ENCODE measurements around the gene PRKCZ. TPM values are rescaled to one million over a fixed set of nuclear protein-coding genes. Genes with fewer than 3 reads are reported as not detected.
A peak's percentile ranks its signal among the peaks of the same experiment; 100 is the strongest.

The PRKCZ gene
- polyA plus RNA-seq, 1 donor: 68.6 TPM

GRCh38 chr1:2045468-2046173 is 4.6 kb upstream of the PRKCZ start:
- no CpG with 5 or more reads among the region's 15 CpGs for WGBS (ENCODE audit: insufficient coverage, low lambda C conversion rate)
- no peaks in the 10 kb centered on the region for H3K36me3 ChIP-seq (ENCODE audit: control insufficient read depth, insufficient read depth, low read length)
- H3K27me3 ChIP-seq (ENCODE audit: control insufficient read depth, insufficient read depth, low read length): peaks cover 9% of the 10 kb centered on the region
- H3K27ac ChIP-seq (ENCODE audit: low read length): peak overlapping the region; percentile 99
- no peaks in the 10 kb centered on the region for H3K9me3 ChIP-seq (ENCODE audit: control insufficient read depth, low read depth, low read length)
- peak in 1 of 2 donors; percentile 39 for DNase-seq
- peaks cover 57% of the 10 kb centered on the region for H3K4me1 ChIP-seq (ENCODE audit: control insufficient read depth, insufficient read depth, low read length)
- H3K4me3 ChIP-seq (ENCODE audit: low read length): no peak overlapping the region

GRCh38 chr1:2046174-2046917 is 3.9 kb upstream of the PRKCZ start:
- peak overlapping the region; percentile 23 for H3K4me3 ChIP-seq (ENCODE audit: low read length)
- no CpG with 5 or more reads among the region's 20 CpGs for WGBS (ENCODE audit: insufficient coverage, low lambda C conversion rate)
- no peaks in the 10 kb centered on the region for H3K36me3 ChIP-seq (ENCODE audit: control insufficient read depth, insufficient read depth, low read length)
- H3K27me3 ChIP-seq (ENCODE audit: control insufficient read depth, insufficient read depth, low read length): peaks cover 15% of the 10 kb centered on the region
- peak overlapping the region; percentile 99 for H3K27ac ChIP-seq (ENCODE audit: low read length)
- peaks cover 57% of the 10 kb centered on the region for H3K4me1 ChIP-seq (ENCODE audit: control insufficient read depth, insufficient read depth, low read length)
- peak; percentile 76 to 80 for DNase-seq
- no peaks in the 10 kb centered on the region for H3K9me3 ChIP-seq (ENCODE audit: control insufficient read depth, low read depth, low read length)

GRCh38 chr1:2046953-2047748 is 3.1 kb upstream of the PRKCZ start:
- Histone ChIP-seq H3K36me3 (ENCODE audit: control insufficient read depth, insufficient read depth, low read length) (no peaks in the 10 kb centered on the region), H3K4me1 (ENCODE audit: control insufficient read depth, insufficient read depth, low read length) (peaks cover 57% of the 10 kb centered on the region), H3K27ac (ENCODE audit: low read length) (peak overlapping the region; percentile 99), H3K27me3 (ENCODE audit: control insufficient read depth, insufficient read depth, low read length) (peaks cover 19% of the 10 kb centered on the region), H3K9me3 (ENCODE audit: control insufficient read depth, low read depth, low read length) (no peaks in the 10 kb centered on the region), H3K4me3 (ENCODE audit: low read length) (peak overlapping the region; percentile 23)
- DNase-seq: peak; percentile 64 to 82
- no CpG with 5 or more reads among the region's 25 CpGs for WGBS (ENCODE audit: insufficient coverage, low lambda C conversion rate)

GRCh38 chr1:2047749-2048729 is 2.2 kb upstream of the PRKCZ start:
- H3K27ac ChIP-seq (ENCODE audit: low read length): peak overlapping the region; percentile 99
- no CpG with 5 or more reads among the region's 25 CpGs for WGBS (ENCODE audit: insufficient coverage, low lambda C conversion rate)

GRCh38 chr1:2049225-2049717 is 940 bp upstream of the PRKCZ start:
- 63% methylated on average over 1 of the region's 14 CpGs for WGBS (ENCODE audit: insufficient coverage, low lambda C conversion rate)
- Histone ChIP-seq H3K9me3 (ENCODE audit: control insufficient read depth, low read depth, low read length) (no peaks in the 10 kb centered on the region), H3K4me3 (ENCODE audit: low read length) (peak overlapping the region; percentile 76), H3K27ac (ENCODE audit: low read length) (peak overlapping the region; percentile 99), H3K27me3 (ENCODE audit: control insufficient read depth, insufficient read depth, low read length) (peaks cover 19% of the 10 kb centered on the region), H3K36me3 (ENCODE audit: control insufficient read depth, insufficient read depth, low read length) (no peaks in the 10 kb centered on the region), H3K4me1 (ENCODE audit: control insufficient read depth, insufficient read depth, low read length) (peaks cover 64% of the 10 kb centered on the region)
- peak in 1 of 2 donors; percentile 61 for DNase-seq

More at GRCh38 chr1:2047749-2048729, 2.2 kb upstream of the PRKCZ start:
- DNase-seq: peak; percentile 61 to 80
- H3K4me1 ChIP-seq (ENCODE audit: control insufficient read depth, insufficient read depth, low read length): peaks cover 61% of the 10 kb centered on the region
- H3K4me3 ChIP-seq (ENCODE audit: low read length): no peak overlapping the region
- H3K9me3 ChIP-seq (ENCODE audit: control insufficient read depth, low read depth, low read length): no peaks in the 10 kb centered on the region
- no peaks in the 10 kb centered on the region for H3K36me3 ChIP-seq (ENCODE audit: control insufficient read depth, insufficient read depth, low read length)
- H3K27me3 ChIP-seq (ENCODE audit: control insufficient read depth, insufficient read depth, low read length): peaks cover 19% of the 10 kb centered on the region

GRCh38 chr1:2050461-2050792 is 216 bp downstream of the PRKCZ start:
- H3K4me3 ChIP-seq (ENCODE audit: low read length): peak overlapping the region; percentile 79
- DNase-seq: no peak
- H3K27ac ChIP-seq (ENCODE audit: low read length): peak overlapping the region; percentile 81
- H3K4me1 ChIP-seq (ENCODE audit: control insufficient read depth, insufficient read depth, low read length): peaks cover 55% of the 10 kb centered on the region
- no peaks in the 10 kb centered on the region for H3K9me3 ChIP-seq (ENCODE audit: control insufficient read depth, low read depth, low read length)
- H3K36me3 ChIP-seq (ENCODE audit: control insufficient read depth, insufficient read depth, low read length): peaks cover 1% of the 10 kb centered on the region
- WGBS (ENCODE audit: insufficient coverage, low lambda C conversion rate): no CpG with 5 or more reads among the region's 51 CpGs
- peaks cover 19% of the 10 kb centered on the region for H3K27me3 ChIP-seq (ENCODE audit: control insufficient read depth, insufficient read depth, low read length)

- Histone ChIP-seq H3K27me3 (ENCODE audit: control insufficient read depth, insufficient read depth, low read length) (peaks cover 19% of the 10 kb centered on the region), H3K4me3 (ENCODE audit: low read length) (peak overlapping the region; percentile 79), H3K4me1 (ENCODE audit: control insufficient read depth, insufficient read depth, low read length) (peaks cover 53% of the 10 kb centered on the region), H3K9me3 (ENCODE audit: control insufficient read depth, low read depth, low read length) (no peaks in the 10 kb centered on the region), H3K36me3 (ENCODE audit: control insufficient read depth, insufficient read depth, low read length) (peaks cover 8% of the 10 kb centered on the region), H3K27ac (ENCODE audit: low read length) (peak overlapping the region; percentile 81)
- peak in 1 of 2 donors; percentile 23 for DNase-seq
- no CpG with 5 or more reads among the region's 84 CpGs for WGBS (ENCODE audit: insufficient coverage, low lambda C conversion rate)
These were observed 827 bp downstream of the PRKCZ start for GRCh38 chr1:2050793-2051682.

GRCh38 chr1:2052054-2052679 is 2.0 kb downstream of the PRKCZ start:
- H3K27ac ChIP-seq (ENCODE audit: low read length): peak overlapping the region; percentile 81
- no peaks in the 10 kb centered on the region for H3K9me3 ChIP-seq (ENCODE audit: control insufficient read depth, low read depth, low read length)
- H3K27me3 ChIP-seq (ENCODE audit: control insufficient read depth, insufficient read depth, low read length): peaks cover 19% of the 10 kb centered on the region
- H3K4me3 ChIP-seq (ENCODE audit: low read length): peak overlapping the region; percentile 79
- WGBS (ENCODE audit: insufficient coverage, low lambda C conversion rate): 0% methylated on average over 1 of the region's 16 CpGs
- H3K4me1 ChIP-seq (ENCODE audit: control insufficient read depth, insufficient read depth, low read length): peaks cover 48% of the 10 kb centered on the region
- DNase-seq: peak in 1 of 2 donors; percentile 48
- peaks cover 15% of the 10 kb centered on the region for H3K36me3 ChIP-seq (ENCODE audit: control insufficient read depth, insufficient read depth, low read length)

All from large intestine (tissue), 3 donors.